Effector memory CD8-positive, alpha-beta T cell (primary cell): ENCODE results near the gene RABGAP1L.
A peak's percentile ranks its signal among the peaks of the same experiment; 100 is the strongest.
"Not testable (repeated sequence)": the region's sequence is repeated elsewhere in the genome, so short reads cannot be mapped to it uniquely, and the experiment has no call there.

Experiments
- ATAC-seq: fragments of 150-1000 bp; cut with Tn5 transposase; replicated peaks from 2 replicates; pipeline ENCODE4 v1.10.0; 2021; ENCODE audit warnings: mild to moderate bottlenecking, moderate library complexity
- DNase-seq, 3 experiments: peaks; one replicate each; pipeline ENCODE4 v3.0.0; 2021
- H3K27ac Mint-ChIP-seq, 2 donors: one replicate each; pipeline ENCODE4 v1.8.0; 2022; ENCODE audit warnings: mild to moderate bottlenecking in 2 of 2, mixed read lengths in 2 of 2, moderate library complexity in 2 of 2
- H3K27me3 Mint-ChIP-seq, 2 donors: one replicate each; pipeline ENCODE4 v1.8.0; 2022; ENCODE audit warnings: mixed read lengths in 2 of 2
- H3K36me3 Mint-ChIP-seq: one replicate; pipeline ENCODE4 v1.8.0; 2022; ENCODE audit warnings: mild to moderate bottlenecking, moderate library complexity, mixed read lengths; ENCODE audit not compliant: insufficient read depth
- H3K4me1 Mint-ChIP-seq, 2 donors: one replicate each; pipeline ENCODE4 v1.8.0; 2022; ENCODE audit warnings: low read depth in 2 of 2, mixed read lengths in 2 of 2
- H3K4me3 Mint-ChIP-seq, 2 donors: one replicate each; pipeline ENCODE4 v1.8.0; 2022; ENCODE audit warnings: mild to moderate bottlenecking in 2 of 2, mixed read lengths in 2 of 2, moderate library complexity in 2 of 2
- H3K9me3 Mint-ChIP-seq, 2 donors: one replicate each; pipeline ENCODE4 v1.8.0; 2022; ENCODE audit warnings: mixed read lengths in 2 of 2

Gene RABGAP1L

GRCh38 chr1:174136714-174137113, 22.6 kb upstream of the RABGAP1L start:
- ATAC-seq: no peak
- H3K36me3 Mint-ChIP-seq: peaks cover 3% of the 10 kb centered on the region
- DNase-seq: no peak
- H3K9me3 Mint-ChIP-seq: no peaks in the 10 kb centered on the region
- no peak overlapping the region for H3K4me3 Mint-ChIP-seq
- H3K27ac Mint-ChIP-seq: no peak overlapping the region
- H3K27me3 Mint-ChIP-seq: peaks cover 0 to 4% of the 10 kb centered on the region in 2 donors
- no peaks in the 10 kb centered on the region for H3K4me1 Mint-ChIP-seq

- Mint-ChIP-seq H3K36me3 (no peaks in the 10 kb centered on the region), H3K4me1 (peaks cover 1 to 3% of the 10 kb centered on the region in 2 donors), H3K27me3 (peaks cover 0 to 4% of the 10 kb centered on the region in 2 donors), H3K4me3 (no peak overlapping the region), H3K27ac (no peak overlapping the region), H3K9me3 (no peaks in the 10 kb centered on the region)
- DNase-seq (no peak), ATAC-seq (no peak)
Observed at GRCh38 chr1:174142836-174143235, 16.5 kb upstream of the RABGAP1L start.

GRCh38 chr1:174143727-174144396, 15.5 kb upstream of the RABGAP1L start:
- not testable (repeated sequence) for ATAC-seq, DNase-seq, H3K27me3 Mint-ChIP-seq, H3K4me1 Mint-ChIP-seq, H3K27ac Mint-ChIP-seq, H3K36me3 Mint-ChIP-seq, H3K4me3 Mint-ChIP-seq, H3K9me3 Mint-ChIP-seq

GRCh38 chr1:174144397-174144783, 14.9 kb upstream of the RABGAP1L start:
- H3K36me3 Mint-ChIP-seq, DNase-seq, H3K4me3 Mint-ChIP-seq, H3K9me3 Mint-ChIP-seq, ATAC-seq, H3K27ac Mint-ChIP-seq, H3K4me1 Mint-ChIP-seq, H3K27me3 Mint-ChIP-seq: not testable (repeated sequence)

- H3K27ac Mint-ChIP-seq: no peak overlapping the region
- DNase-seq: no peak
- H3K4me3 Mint-ChIP-seq: no peak overlapping the region
- no peak for ATAC-seq
- no peaks in the 10 kb centered on the region for H3K27me3 Mint-ChIP-seq
- H3K36me3 Mint-ChIP-seq: no peaks in the 10 kb centered on the region
- peaks cover 4 to 11% of the 10 kb centered on the region in 2 donors for H3K4me1 Mint-ChIP-seq
- H3K9me3 Mint-ChIP-seq: no peaks in the 10 kb centered on the region
Observed at GRCh38 chr1:174149216-174149615, 10.1 kb upstream of the RABGAP1L start.

- H3K27me3 Mint-ChIP-seq: no peaks in the 10 kb centered on the region
- H3K4me1 Mint-ChIP-seq: peaks cover 3 to 12% of the 10 kb centered on the region in 2 donors
- DNase-seq (no peak), ATAC-seq (no peak)
- no peak overlapping the region for H3K27ac Mint-ChIP-seq
- no peaks in the 10 kb centered on the region for H3K9me3 Mint-ChIP-seq
- no peaks in the 10 kb centered on the region for H3K36me3 Mint-ChIP-seq
- no peak overlapping the region for H3K4me3 Mint-ChIP-seq
Observed at GRCh38 chr1:174150499-174150898, 8.8 kb upstream of the RABGAP1L start.

- Mint-ChIP-seq H3K4me1 (peaks cover 7 to 29% of the 10 kb centered on the region in 2 donors), H3K4me3 (peak overlapping the region in 1 of 2 donors; percentile 50), H3K36me3 (no peaks in the 10 kb centered on the region), H3K27ac (peak overlapping the region; percentile 69 to 93), H3K9me3 (no peaks in the 10 kb centered on the region), H3K27me3 (no peaks in the 10 kb centered on the region)
- no peak for ATAC-seq
- DNase-seq: no peak
Observed at GRCh38 chr1:174152427-174152826, 6.9 kb upstream of the RABGAP1L start.

- no peak for DNase-seq
- Mint-ChIP-seq H3K36me3 (no peaks in the 10 kb centered on the region), H3K27me3 (no peaks in the 10 kb centered on the region), H3K4me3 (peak overlapping the region; percentile 50 to 53), H3K27ac (peak overlapping the region; percentile 69 to 93), H3K4me1 (peaks cover 9 to 34% of the 10 kb centered on the region in 2 donors), H3K9me3 (no peaks in the 10 kb centered on the region)
- peak; percentile 90 for ATAC-seq
Observed at GRCh38 chr1:174153085-174153824, 6.1 kb upstream of the RABGAP1L start.

- no peaks in the 10 kb centered on the region for H3K9me3 Mint-ChIP-seq
- H3K27ac Mint-ChIP-seq: peak overlapping the region; percentile 69 to 93
- DNase-seq: no peak
- peaks cover 14 to 39% of the 10 kb centered on the region in 2 donors for H3K4me1 Mint-ChIP-seq
- ATAC-seq: no peak
- H3K27me3 Mint-ChIP-seq: no peaks in the 10 kb centered on the region
- H3K4me3 Mint-ChIP-seq: peak overlapping the region in 1 of 2 donors; percentile 50
- H3K36me3 Mint-ChIP-seq: peaks cover 2% of the 10 kb centered on the region
Observed at GRCh38 chr1:174153825-174154107, 5.6 kb upstream of the RABGAP1L start.

- no peaks in the 10 kb centered on the region for H3K27me3 Mint-ChIP-seq
- ATAC-seq (no peak), DNase-seq (no peak)
- H3K36me3 Mint-ChIP-seq: peaks cover 20% of the 10 kb centered on the region
- H3K4me1 Mint-ChIP-seq: peaks cover 27 to 55% of the 10 kb centered on the region in 2 donors
- no peaks in the 10 kb centered on the region for H3K9me3 Mint-ChIP-seq
- peak overlapping the region in 1 of 2 donors; percentile 87 for H3K27ac Mint-ChIP-seq
- peak overlapping the region in 1 of 2 donors; percentile 12 for H3K4me3 Mint-ChIP-seq
Observed at GRCh38 chr1:174156437-174156836, 2.9 kb upstream of the RABGAP1L start.

GRCh38 chr1:174157157-174157806, 2.0 kb upstream of the RABGAP1L start:
- no peaks in the 10 kb centered on the region for H3K9me3 Mint-ChIP-seq
- H3K36me3 Mint-ChIP-seq: peaks cover 20% of the 10 kb centered on the region
- no peak for DNase-seq
- no peak for ATAC-seq
- H3K27ac Mint-ChIP-seq: peak overlapping the region; percentile 87 to 96
- no peaks in the 10 kb centered on the region for H3K27me3 Mint-ChIP-seq
- H3K4me1 Mint-ChIP-seq: peaks cover 36 to 60% of the 10 kb centered on the region in 2 donors
- H3K4me3 Mint-ChIP-seq: peak overlapping the region; percentile 5 to 96

- H3K4me1 Mint-ChIP-seq: peaks cover 39 to 70% of the 10 kb centered on the region in 2 donors
- H3K27ac Mint-ChIP-seq: peak overlapping the region; percentile 96
- ATAC-seq (peak; percentile 26), DNase-seq (peak in 1 of 3 experiments; percentile 29)
- no peaks in the 10 kb centered on the region for H3K9me3 Mint-ChIP-seq
- H3K36me3 Mint-ChIP-seq: peaks cover 20% of the 10 kb centered on the region
- H3K27me3 Mint-ChIP-seq: no peaks in the 10 kb centered on the region
- peak overlapping the region; percentile 95 to 96 for H3K4me3 Mint-ChIP-seq
Observed at GRCh38 chr1:174158767-174159251, 511 bp upstream of the RABGAP1L start.

- DNase-seq (no peak), ATAC-seq (no peak)
- peak overlapping the region; percentile 95 to 96 for H3K4me3 Mint-ChIP-seq
- no peaks in the 10 kb centered on the region for H3K9me3 Mint-ChIP-seq
- peaks cover 20% of the 10 kb centered on the region for H3K36me3 Mint-ChIP-seq
- H3K27me3 Mint-ChIP-seq: no peaks in the 10 kb centered on the region
- H3K4me1 Mint-ChIP-seq: peaks cover 45 to 75% of the 10 kb centered on the region in 2 donors
- H3K27ac Mint-ChIP-seq: peak overlapping the region; percentile 96
Observed at GRCh38 chr1:174160109-174160473, 771 bp downstream of the RABGAP1L start.
